ENCODE measurements around the gene GXYLT1.
A peak's percentile ranks its signal among the peaks of the same experiment; 100 is the strongest.

Gene GXYLT1

GRCh38 chr12:42166501-42166900, 21.8 kb upstream of the GXYLT1 start:
- H3K4me1 Mint-ChIP-seq (ENCODE audit: low read depth), result peaks cover 6% of the 10 kb centered on the region
- H3K27me3 Mint-ChIP-seq (ENCODE audit: low read depth), result no peaks in the 10 kb centered on the region
- H3K27ac Mint-ChIP-seq, result no peak overlapping the region
- H3K36me3 Mint-ChIP-seq (ENCODE audit: low read depth), result peaks cover 11% of the 10 kb centered on the region
- no peaks in the 10 kb centered on the region for H3K9me3 Mint-ChIP-seq
- no peak overlapping the region for H3K4me3 Mint-ChIP-seq

DNA sequence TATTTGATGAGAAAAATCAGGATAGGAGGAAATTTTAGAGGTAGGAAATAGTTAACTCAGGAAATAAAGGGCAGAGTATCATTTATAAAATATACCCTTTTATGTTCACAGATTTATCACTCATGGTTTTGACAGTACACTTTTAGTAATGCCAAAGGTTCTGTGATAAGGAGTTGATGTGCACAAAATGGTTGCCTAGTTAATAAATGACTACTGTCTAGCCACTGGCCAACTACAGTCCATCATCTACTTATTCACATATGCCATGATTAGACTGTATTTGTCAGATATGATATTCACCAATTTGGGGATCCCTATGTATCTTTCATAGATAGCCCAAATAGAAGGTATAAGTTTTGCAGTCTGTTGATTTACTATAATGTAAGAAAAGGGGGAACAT, 19.2 kb upstream of the GXYLT1 start:
- Mint-ChIP-seq H3K27ac (no peak overlapping the region), H3K9me3 (no peaks in the 10 kb centered on the region), H3K4me3 (no peak overlapping the region), H3K4me1 (ENCODE audit: low read depth) (peaks cover 7% of the 10 kb centered on the region), H3K36me3 (ENCODE audit: low read depth) (peaks cover 11% of the 10 kb centered on the region), H3K27me3 (ENCODE audit: low read depth) (no peaks in the 10 kb centered on the region)

DNA sequence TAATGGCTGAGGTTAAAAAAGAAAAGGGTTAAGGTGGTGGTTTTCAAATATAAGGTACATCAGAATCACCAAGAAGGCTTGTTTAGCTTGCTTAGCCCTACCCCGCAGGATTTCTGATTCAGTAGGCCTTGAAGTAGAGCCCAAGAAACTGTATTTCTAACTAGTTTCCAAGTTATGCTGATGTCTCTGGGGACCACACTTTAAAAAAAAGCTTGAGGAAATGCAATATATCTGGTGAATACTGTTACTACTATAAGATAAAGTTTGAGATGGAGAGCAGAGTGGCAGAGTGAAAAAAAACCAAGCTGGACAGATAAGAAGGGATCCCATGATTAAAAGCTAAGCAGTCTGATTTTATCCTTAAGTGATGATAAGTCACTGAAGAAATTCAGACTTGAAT, 18.3 kb upstream of the GXYLT1 start:
- H3K27ac Mint-ChIP-seq, result no peak overlapping the region
- H3K36me3 Mint-ChIP-seq (ENCODE audit: low read depth), result peaks cover 10% of the 10 kb centered on the region
- no peak overlapping the region for H3K4me3 Mint-ChIP-seq
- peaks cover 7% of the 10 kb centered on the region for H3K4me1 Mint-ChIP-seq (ENCODE audit: low read depth)
- no peaks in the 10 kb centered on the region for H3K27me3 Mint-ChIP-seq (ENCODE audit: low read depth)
- H3K9me3 Mint-ChIP-seq, result no peaks in the 10 kb centered on the region

DNA sequence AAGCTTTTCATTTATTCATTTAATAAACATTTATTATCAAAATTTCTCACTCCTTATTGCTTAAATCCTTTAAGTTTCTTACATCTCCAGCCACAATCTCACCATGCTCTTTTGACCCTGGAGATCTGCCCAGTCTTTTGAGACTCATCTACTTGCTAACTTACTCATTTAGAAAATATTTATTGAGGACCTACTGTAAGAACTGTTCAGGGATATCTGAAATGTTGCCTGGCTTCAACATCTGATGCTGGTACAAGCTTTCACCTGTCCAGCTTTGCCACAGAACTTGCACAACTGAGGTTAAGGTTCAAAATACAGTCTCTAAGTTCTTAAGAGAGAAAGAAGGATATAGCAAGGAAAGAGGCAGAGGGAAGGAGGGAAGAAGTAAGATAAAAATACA, 17.5 kb upstream of the GXYLT1 start:
- H3K36me3 Mint-ChIP-seq (ENCODE audit: low read depth), result peaks cover 10% of the 10 kb centered on the region
- H3K27me3 Mint-ChIP-seq (ENCODE audit: low read depth), result no peaks in the 10 kb centered on the region
- no peak overlapping the region for H3K4me3 Mint-ChIP-seq
- H3K9me3 Mint-ChIP-seq, result no peaks in the 10 kb centered on the region
- H3K4me1 Mint-ChIP-seq (ENCODE audit: low read depth), result peaks cover 7% of the 10 kb centered on the region
- no peak overlapping the region for H3K27ac Mint-ChIP-seq

DNA sequence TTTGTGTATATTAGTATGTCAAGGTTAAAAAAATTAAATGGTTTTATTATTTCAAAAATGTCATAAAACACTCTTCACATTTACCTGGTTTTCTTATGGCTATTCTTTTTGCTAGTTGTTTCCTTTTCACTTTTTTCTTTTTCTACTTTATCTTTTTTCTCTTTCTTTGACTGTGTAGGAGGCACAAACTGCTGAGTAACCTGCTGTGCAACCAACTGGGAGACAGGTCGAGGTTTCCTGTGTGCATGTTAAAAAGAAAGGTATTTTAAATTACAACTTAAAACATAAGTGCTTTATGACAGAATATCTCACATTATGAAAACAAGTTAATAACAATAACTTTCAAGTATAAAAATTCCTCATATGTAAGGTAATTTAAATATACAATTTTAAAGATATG, 16.9 kb upstream of the GXYLT1 start:
- no peak overlapping the region for H3K27ac Mint-ChIP-seq
- H3K36me3 Mint-ChIP-seq (ENCODE audit: low read depth), result peaks cover 10% of the 10 kb centered on the region

GRCh38 chr12:42156232-42156631, 11.6 kb upstream of the GXYLT1 start:
- no peaks in the 10 kb centered on the region for H3K9me3 Mint-ChIP-seq
- H3K27ac Mint-ChIP-seq, result no peak overlapping the region
- peaks cover 7% of the 10 kb centered on the region for H3K27me3 Mint-ChIP-seq (ENCODE audit: low read depth)
- H3K4me3 Mint-ChIP-seq, result no peak overlapping the region
- H3K4me1 Mint-ChIP-seq (ENCODE audit: low read depth), result no peaks in the 10 kb centered on the region
- H3K36me3 Mint-ChIP-seq (ENCODE audit: low read depth), result peaks cover 4% of the 10 kb centered on the region

More for the DNA sequence above, 16.9 kb upstream of the GXYLT1 start:
- no peaks in the 10 kb centered on the region for H3K9me3 Mint-ChIP-seq
- no peaks in the 10 kb centered on the region for H3K27me3 Mint-ChIP-seq (ENCODE audit: low read depth)
- H3K4me3 Mint-ChIP-seq, result no peak overlapping the region
- peaks cover 7% of the 10 kb centered on the region for H3K4me1 Mint-ChIP-seq (ENCODE audit: low read depth)

DNA sequence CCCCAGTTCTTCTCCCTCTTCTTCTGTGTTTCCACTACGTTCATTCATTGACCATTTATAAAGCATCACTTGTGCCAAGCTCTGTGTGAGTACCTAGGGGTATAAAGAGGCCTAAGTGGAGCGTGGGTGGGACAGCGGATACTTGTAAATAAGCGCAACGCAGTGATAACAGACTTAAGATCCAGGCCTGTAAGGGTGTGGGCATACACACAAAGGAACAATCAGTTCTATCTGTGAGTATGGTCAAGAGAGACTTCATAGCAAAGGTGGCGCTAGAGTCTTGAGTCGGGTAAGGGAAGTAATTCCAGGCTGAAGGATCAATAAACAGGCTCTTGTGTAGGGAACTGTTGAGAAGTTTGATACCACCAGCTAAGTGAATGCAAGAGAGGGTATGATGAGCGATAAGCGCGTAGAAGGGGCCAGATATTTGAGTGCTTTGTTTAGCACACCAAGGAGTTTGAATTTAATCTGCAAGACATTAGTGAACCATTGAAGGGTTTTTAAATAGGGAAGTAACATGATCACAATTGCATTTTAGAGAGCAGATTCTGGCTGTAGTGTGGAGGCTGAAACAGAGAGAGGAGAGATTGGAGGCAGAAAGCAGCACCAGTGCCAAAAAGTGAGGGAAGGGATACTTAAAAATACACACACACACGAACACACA, 1.0 kb upstream of the GXYLT1 start:
- Mint-ChIP-seq H3K36me3 (ENCODE audit: low read depth) (peaks cover 3% of the 10 kb centered on the region), H3K27ac (peak overlapping the region; percentile 73), H3K4me1 (ENCODE audit: low read depth) (peaks cover 24% of the 10 kb centered on the region), H3K4me3 (peak overlapping the region; percentile 82), H3K9me3 (no peaks in the 10 kb centered on the region), H3K27me3 (ENCODE audit: low read depth) (peaks cover 15% of the 10 kb centered on the region)

- Mint-ChIP-seq H3K36me3 (ENCODE audit: low read depth) (peaks cover 3% of the 10 kb centered on the region), H3K4me1 (ENCODE audit: low read depth) (peaks cover 27% of the 10 kb centered on the region), H3K27me3 (ENCODE audit: low read depth) (peaks cover 15% of the 10 kb centered on the region), H3K4me3 (peak overlapping the region; percentile 82), H3K27ac (peak overlapping the region; percentile 73), H3K9me3 (no peaks in the 10 kb centered on the region)
Observed at GRCh38 chr12:42145197-42145549, 499 bp upstream of the GXYLT1 start.

GRCh38 chr12:42144158-42144407, 591 bp downstream of the GXYLT1 start:
- H3K27ac Mint-ChIP-seq, result peak overlapping the region; percentile 88
- H3K36me3 Mint-ChIP-seq (ENCODE audit: low read depth), result peaks cover 3% of the 10 kb centered on the region
- H3K4me3 Mint-ChIP-seq, result peak overlapping the region; percentile 97
- H3K9me3 Mint-ChIP-seq, result no peaks in the 10 kb centered on the region
- H3K4me1 Mint-ChIP-seq (ENCODE audit: low read depth), result peaks cover 29% of the 10 kb centered on the region
- H3K27me3 Mint-ChIP-seq (ENCODE audit: low read depth), result peaks cover 15% of the 10 kb centered on the region

- peak overlapping the region; percentile 88 for H3K27ac Mint-ChIP-seq
- peaks cover 29% of the 10 kb centered on the region for H3K4me1 Mint-ChIP-seq (ENCODE audit: low read depth)
- H3K9me3 Mint-ChIP-seq, result no peaks in the 10 kb centered on the region
- peaks cover 3% of the 10 kb centered on the region for H3K36me3 Mint-ChIP-seq (ENCODE audit: low read depth)
- H3K27me3 Mint-ChIP-seq (ENCODE audit: low read depth), result peaks cover 14% of the 10 kb centered on the region
- H3K4me3 Mint-ChIP-seq, result peak overlapping the region; percentile 97
Observed at GRCh38 chr12:42143452-42144157, 1.1 kb downstream of the GXYLT1 start.

GRCh38 chr12:42141981-42142606, 2.6 kb downstream of the GXYLT1 start:
- peaks cover 29% of the 10 kb centered on the region for H3K4me1 Mint-ChIP-seq (ENCODE audit: low read depth)
- H3K4me3 Mint-ChIP-seq, result no peak overlapping the region
- peaks cover 10% of the 10 kb centered on the region for H3K27me3 Mint-ChIP-seq (ENCODE audit: low read depth)

DNA sequence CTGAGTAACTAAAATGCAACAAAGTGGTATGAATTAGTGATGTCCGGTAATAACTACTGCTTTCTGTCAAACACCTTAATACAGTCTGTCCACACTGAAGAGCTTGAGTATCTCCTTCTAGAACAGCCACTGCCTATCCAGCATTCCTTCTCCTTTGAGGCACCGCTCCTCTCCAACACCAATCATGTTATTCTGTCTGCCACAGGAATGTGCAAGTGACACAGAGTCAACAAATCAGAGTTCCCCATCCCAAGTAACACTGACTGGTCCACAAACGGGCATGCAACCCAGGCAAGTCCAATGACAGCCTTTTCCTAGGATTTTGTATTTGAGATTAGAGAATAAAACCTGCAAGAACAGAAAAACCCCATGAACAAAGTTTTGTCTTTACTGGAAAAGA, 3.8 kb downstream of the GXYLT1 start:
- H3K36me3 Mint-ChIP-seq (ENCODE audit: low read depth), result peaks cover 3% of the 10 kb centered on the region
- H3K4me3 Mint-ChIP-seq, result no peak overlapping the region
- no peak overlapping the region for H3K27ac Mint-ChIP-seq
- peaks cover 28% of the 10 kb centered on the region for H3K4me1 Mint-ChIP-seq (ENCODE audit: low read depth)
- no peaks in the 10 kb centered on the region for H3K9me3 Mint-ChIP-seq
- H3K27me3 Mint-ChIP-seq (ENCODE audit: low read depth), result peaks cover 10% of the 10 kb centered on the region

More at GRCh38 chr12:42141981-42142606, 2.6 kb downstream of the GXYLT1 start:
- H3K36me3 Mint-ChIP-seq (ENCODE audit: low read depth), result peaks cover 3% of the 10 kb centered on the region
- no peaks in the 10 kb centered on the region for H3K9me3 Mint-ChIP-seq
- H3K27ac Mint-ChIP-seq, result no peak overlapping the region

DNA sequence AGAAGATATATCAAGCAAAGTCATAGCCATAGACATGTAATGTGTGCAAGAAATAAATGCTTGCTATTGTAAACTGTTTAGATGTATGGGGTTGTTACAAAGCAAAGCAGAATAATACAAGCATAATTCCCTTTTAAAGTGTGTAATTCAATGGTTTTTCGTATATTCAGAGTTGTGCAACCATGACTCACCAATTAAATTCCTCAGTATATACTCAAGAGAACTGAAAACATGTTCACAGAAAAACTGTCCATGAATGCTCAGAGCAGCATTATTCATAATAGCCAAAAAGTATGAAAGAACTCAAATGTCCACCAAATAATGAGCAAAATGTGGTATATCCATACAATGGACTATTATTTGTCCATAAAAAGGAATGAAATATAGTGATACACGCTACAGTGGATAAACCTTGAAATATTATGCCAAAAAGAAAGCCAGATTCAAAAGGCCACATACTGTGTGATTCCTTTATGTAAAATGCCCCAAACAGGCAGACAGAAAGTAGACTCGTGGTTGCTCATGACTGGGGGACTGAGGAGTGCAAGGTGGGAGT, 9.3 kb downstream of the GXYLT1 start:
- Mint-ChIP-seq H3K36me3 (ENCODE audit: low read depth) (peaks cover 2% of the 10 kb centered on the region), H3K4me1 (ENCODE audit: low read depth) (peaks cover 4% of the 10 kb centered on the region), H3K9me3 (no peaks in the 10 kb centered on the region), H3K27ac (no peak overlapping the region), H3K27me3 (ENCODE audit: low read depth) (no peaks in the 10 kb centered on the region), H3K4me3 (no peak overlapping the region)

DNA sequence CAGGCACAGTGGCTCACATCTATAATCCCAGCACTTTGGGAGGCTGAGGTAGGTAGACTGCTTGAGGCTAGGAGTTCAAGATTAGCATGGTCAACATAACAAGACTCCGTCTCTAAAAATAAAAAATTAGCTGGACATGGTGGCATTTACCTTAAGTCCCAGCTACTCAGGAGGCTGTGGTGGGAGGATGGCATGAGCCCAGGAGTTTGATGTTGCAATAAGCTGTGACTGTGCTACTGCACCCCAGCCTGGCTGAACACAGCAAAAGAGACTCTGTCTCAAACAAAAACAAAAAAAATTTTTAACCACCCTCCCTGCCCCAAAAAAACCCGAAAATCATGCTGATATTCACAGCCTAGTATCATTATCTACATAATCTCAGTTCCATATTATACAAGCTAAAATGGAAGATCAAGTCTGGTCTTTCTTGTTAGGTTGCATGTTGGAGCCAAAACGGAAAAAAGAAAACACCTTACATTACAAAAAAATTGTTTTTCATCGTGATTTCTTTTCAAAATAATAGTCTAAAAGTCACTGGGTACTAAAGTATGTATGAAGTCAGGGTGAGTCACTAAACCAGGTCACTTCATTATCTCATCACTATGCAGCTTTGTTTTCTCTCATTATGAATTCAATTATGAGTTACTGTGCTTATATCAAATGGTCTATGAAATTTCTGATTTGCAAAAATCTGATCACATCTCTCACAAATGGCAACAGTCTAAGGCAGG, 13.8 kb downstream of the GXYLT1 start:
- no peaks in the 10 kb centered on the region for H3K27me3 Mint-ChIP-seq (ENCODE audit: low read depth)
- peaks cover 2% of the 10 kb centered on the region for H3K36me3 Mint-ChIP-seq (ENCODE audit: low read depth)
- H3K9me3 Mint-ChIP-seq, result no peaks in the 10 kb centered on the region
- H3K4me1 Mint-ChIP-seq (ENCODE audit: low read depth), result peaks cover 7% of the 10 kb centered on the region
- H3K4me3 Mint-ChIP-seq, result no peak overlapping the region
- no peak overlapping the region for H3K27ac Mint-ChIP-seq
